Neural cell (in vitro differentiated cells): ENCODE measurements around the gene WHAMM. TPM values are rescaled to one million over a fixed set of nuclear protein-coding genes. Genes with fewer than 3 reads are reported as not detected.
A peak's percentile ranks its signal among the peaks of the same experiment; 100 is the strongest.

Source experiments
- H2AFZ ChIP-seq: fragments of 200-600, 300-800 bp; sonication (generic), shearing (Covaris generic); 2 replicates; pipeline ENCODE4 v1.6.0; 2014; ENCODE audit warnings: low read depth, mild to moderate bottlenecking, antibody characterized with exemption, low read length, moderate library complexity
- H3F3A ChIP-seq: fragments of 200-600 bp; shearing (Covaris generic); 2 replicates; pipeline ENCODE4 v1.6.1; 2016; ENCODE audit warnings: mild to moderate bottlenecking, moderate library complexity, mixed read lengths, antibody characterized with exemption, low read length; ENCODE audit not compliant: insufficient read depth, poor library complexity, severe bottlenecking
- H3K27ac ChIP-seq: fragments of 200-600, 300-800 bp; sonication (generic), shearing (Covaris generic); 2 replicates; pipeline ENCODE4 v1.5.1; 2014; ENCODE audit warnings: mild to moderate bottlenecking, low read length, moderate library complexity
- H3K27me3 ChIP-seq: fragments of 300-800, 200-600 bp; sonication (generic), shearing (Covaris generic); 2 replicates; pipeline ENCODE4 v1.6.0; 2014; ENCODE audit warnings: mild to moderate bottlenecking, low read depth, low read length, moderate library complexity; ENCODE audit not compliant: insufficient read depth
- H3K36me3 ChIP-seq: fragments of 300-800, 200-600 bp; sonication (generic), shearing (Covaris generic); 2 replicates; pipeline ENCODE4 v1.5.1; 2014; ENCODE audit warnings: mild to moderate bottlenecking, antibody characterized with exemption, low read length, moderate library complexity; ENCODE audit not compliant: insufficient read depth
- H3K4me2 ChIP-seq: fragments of 300-800, 200-600 bp; sonication (generic), shearing (Covaris generic); 2 replicates; pipeline ENCODE4 v1.6.0; 2014; ENCODE audit warnings: mild to moderate bottlenecking, low read length
- H3K4me3 ChIP-seq: fragments of 300-800, 200-600 bp; sonication (generic), shearing (Covaris generic); 2 replicates; pipeline ENCODE4 v1.5.1; 2014; ENCODE audit warnings: mild to moderate bottlenecking, low read length, moderate library complexity
- H3K79me2 ChIP-seq: fragments of 200-600 bp; shearing (Covaris generic); replicated peaks from 2 replicates; pipeline ENCODE4 v1.6.0; 2014; ENCODE audit warnings: mild to moderate bottlenecking, low read length, moderate library complexity; ENCODE audit not compliant: insufficient read depth
- H3K9ac ChIP-seq: fragments of 300-800, 200-600 bp; sonication (generic), shearing (Covaris generic); 2 replicates; pipeline ENCODE4 v1.6.1; 2016; ENCODE audit warnings: mild to moderate bottlenecking, low read length, mixed read lengths
- H3K9me2 ChIP-seq: fragments of 200-600 bp; shearing (Covaris generic); 2 replicates; pipeline ENCODE4 v1.6.1; 2016; ENCODE audit warnings: mild to moderate bottlenecking, low read length, mixed read lengths; ENCODE audit not compliant: insufficient read depth
- H3K9me3 ChIP-seq: fragments of 200-600, 300-800 bp; sonication (generic), shearing (Covaris generic); 2 replicates; pipeline ENCODE4 v1.6.1; 2016; ENCODE audit warnings: mild to moderate bottlenecking, mixed run types, low read length, moderate library complexity, mixed read lengths
- H4K20me1 ChIP-seq: fragments of 200-600 bp; shearing (Covaris generic); 2 replicates; pipeline ENCODE4 v1.6.1; 2016; ENCODE audit warnings: mild to moderate bottlenecking, mixed run types; ENCODE audit not compliant: insufficient read depth
- EP300 ChIP-seq: fragments of 450-650 bp; conservative IDR thresholded peaks from 2 replicates; pipeline ENCODE4 v1.6.1; 2014; ENCODE audit warnings: antibody characterized with exemption, mild to moderate bottlenecking, moderate library complexity; ENCODE audit not compliant: poor library complexity, severe bottlenecking
- EZH2 ChIP-seq: fragments of 200-600, 300-800 bp; shearing (Covaris generic), sonication (generic); IDR thresholded peaks from 2 replicates; pipeline ENCODE4 v1.6.1; 2014; ENCODE audit warnings: antibody characterized with exemption, low read length, borderline replicate concordance, mild to moderate bottlenecking; ENCODE audit not compliant: insufficient read depth, poor library complexity, severe bottlenecking
- MXI1 ChIP-seq: fragments of 450-650 bp; conservative IDR thresholded peaks from 2 replicates; pipeline ENCODE4 v1.6.1; 2014; ENCODE audit warnings: antibody characterized with exemption, mild to moderate bottlenecking; ENCODE audit not compliant: poor library complexity, severe bottlenecking
- POLR2AphosphoS5 ChIP-seq: IDR thresholded peaks from 2 replicates; pipeline ENCODE4 v1.6.1; 2012
- RAD21 ChIP-seq: fragments of 450-650 bp; conservative IDR thresholded peaks from 2 replicates; pipeline ENCODE4 v1.6.1; 2014; ENCODE audit warnings: antibody characterized with exemption, mild to moderate bottlenecking, moderate library complexity
- SMC3 ChIP-seq: fragments of 450-650 bp; conservative IDR thresholded peaks from 2 replicates; pipeline ENCODE4 v1.6.1; 2014; ENCODE audit warnings: antibody characterized with exemption, mild to moderate bottlenecking, moderate library complexity; ENCODE audit not compliant: poor library complexity
- TAF1 ChIP-seq: IDR thresholded peaks from 2 replicates; pipeline ENCODE4 v1.6.1; 2012; ENCODE audit warnings: low read depth
- polyA plus RNA-seq: library from polyadenylated mRNA; depleted of rRNA; stranded (reverse); fragments of >200 nt; gene quantifications from 2 replicates; pipeline ENCODE4 v1.2.3, GENCODE V29; 2014
- TF ChIP-seq, protein P1 (sequence below): IDR thresholded peaks from 2 replicates; pipeline ENCODE4 v1.6.1; 2012; ENCODE audit warnings: borderline replicate concordance
- TF ChIP-seq, protein P2 (sequence below): fragments of 450-650 bp; IDR thresholded peaks from 2 replicates; pipeline ENCODE4 v1.5.1; 2014; ENCODE audit warnings: antibody characterized with exemption, mild to moderate bottlenecking, moderate library complexity; ENCODE audit not compliant: poor library complexity, severe bottlenecking

WHAMM gene
- polyA plus RNA-seq, 1 donor from 2014 or later: 2.8 TPM

DNA sequence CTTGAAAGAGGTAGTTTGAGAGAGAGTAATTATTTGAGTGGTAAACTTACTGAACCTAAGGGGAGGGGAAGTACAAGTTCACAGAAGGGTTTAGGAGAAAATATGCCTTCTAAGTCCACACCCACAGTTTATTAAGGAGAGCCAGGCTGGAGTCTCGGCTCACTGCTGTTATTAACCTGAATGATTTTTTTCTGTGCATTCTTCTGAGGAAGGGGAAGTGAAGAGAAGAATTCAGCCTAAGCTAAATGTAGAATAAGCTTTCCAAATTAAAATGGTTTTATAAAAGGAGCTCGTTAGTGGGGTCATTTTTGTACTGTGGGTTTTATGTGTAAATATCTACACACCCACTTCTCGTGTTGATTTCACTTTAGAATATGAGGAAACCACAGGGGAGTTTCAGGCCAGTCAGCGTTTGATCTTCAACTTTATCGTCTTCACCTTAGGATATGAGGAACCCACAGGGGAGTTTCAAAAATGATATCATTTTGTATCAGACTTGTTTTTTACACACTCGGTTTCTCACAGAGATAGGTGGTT, 1.5 kb downstream of the WHAMM start:
- Histone ChIP-seq H3F3A (peaks cover 7% of the 10 kb centered on the region), H4K20me1 (no peaks in the 10 kb centered on the region), H3K4me2 (peak overlapping the region; percentile 94), H3K27ac (peak overlapping the region; percentile 62), H3K4me3 (peak overlapping the region; percentile 95), H2AFZ (no peak overlapping the region), H3K27me3 (no peaks in the 10 kb centered on the region), H3K36me3 (no peaks in the 10 kb centered on the region), H3K9ac (peak overlapping the region; percentile 66), H3K9me2 (no peaks in the 10 kb centered on the region), H3K9me3 (no peaks in the 10 kb centered on the region), H3K79me2 (peaks cover 16% of the 10 kb centered on the region)
- no peak for TF ChIP-seq POLR2AphosphoS5
- TF ChIP-seq EP300: no peak
- TF ChIP-seq, protein P1, sequence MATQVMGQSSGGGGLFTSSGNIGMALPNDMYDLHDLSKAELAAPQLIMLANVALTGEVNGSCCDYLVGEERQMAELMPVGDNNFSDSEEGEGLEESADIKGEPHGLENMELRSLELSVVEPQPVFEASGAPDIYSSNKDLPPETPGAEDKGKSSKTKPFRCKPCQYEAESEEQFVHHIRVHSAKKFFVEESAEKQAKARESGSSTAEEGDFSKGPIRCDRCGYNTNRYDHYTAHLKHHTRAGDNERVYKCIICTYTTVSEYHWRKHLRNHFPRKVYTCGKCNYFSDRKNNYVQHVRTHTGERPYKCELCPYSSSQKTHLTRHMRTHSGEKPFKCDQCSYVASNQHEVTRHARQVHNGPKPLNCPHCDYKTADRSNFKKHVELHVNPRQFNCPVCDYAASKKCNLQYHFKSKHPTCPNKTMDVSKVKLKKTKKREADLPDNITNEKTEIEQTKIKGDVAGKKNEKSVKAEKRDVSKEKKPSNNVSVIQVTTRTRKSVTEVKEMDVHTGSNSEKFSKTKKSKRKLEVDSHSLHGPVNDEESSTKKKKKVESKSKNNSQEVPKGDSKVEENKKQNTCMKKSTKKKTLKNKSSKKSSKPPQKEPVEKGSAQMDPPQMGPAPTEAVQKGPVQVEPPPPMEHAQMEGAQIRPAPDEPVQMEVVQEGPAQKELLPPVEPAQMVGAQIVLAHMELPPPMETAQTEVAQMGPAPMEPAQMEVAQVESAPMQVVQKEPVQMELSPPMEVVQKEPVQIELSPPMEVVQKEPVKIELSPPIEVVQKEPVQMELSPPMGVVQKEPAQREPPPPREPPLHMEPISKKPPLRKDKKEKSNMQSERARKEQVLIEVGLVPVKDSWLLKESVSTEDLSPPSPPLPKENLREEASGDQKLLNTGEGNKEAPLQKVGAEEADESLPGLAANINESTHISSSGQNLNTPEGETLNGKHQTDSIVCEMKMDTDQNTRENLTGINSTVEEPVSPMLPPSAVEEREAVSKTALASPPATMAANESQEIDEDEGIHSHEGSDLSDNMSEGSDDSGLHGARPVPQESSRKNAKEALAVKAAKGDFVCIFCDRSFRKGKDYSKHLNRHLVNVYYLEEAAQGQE: no peak
- no peak for TF ChIP-seq SMC3
- TF ChIP-seq MXI1: no peak
- no peak for TF ChIP-seq EZH2
- no peak for TF ChIP-seq TAF1
- TF ChIP-seq RAD21: no peak
- TF ChIP-seq, protein P2, sequence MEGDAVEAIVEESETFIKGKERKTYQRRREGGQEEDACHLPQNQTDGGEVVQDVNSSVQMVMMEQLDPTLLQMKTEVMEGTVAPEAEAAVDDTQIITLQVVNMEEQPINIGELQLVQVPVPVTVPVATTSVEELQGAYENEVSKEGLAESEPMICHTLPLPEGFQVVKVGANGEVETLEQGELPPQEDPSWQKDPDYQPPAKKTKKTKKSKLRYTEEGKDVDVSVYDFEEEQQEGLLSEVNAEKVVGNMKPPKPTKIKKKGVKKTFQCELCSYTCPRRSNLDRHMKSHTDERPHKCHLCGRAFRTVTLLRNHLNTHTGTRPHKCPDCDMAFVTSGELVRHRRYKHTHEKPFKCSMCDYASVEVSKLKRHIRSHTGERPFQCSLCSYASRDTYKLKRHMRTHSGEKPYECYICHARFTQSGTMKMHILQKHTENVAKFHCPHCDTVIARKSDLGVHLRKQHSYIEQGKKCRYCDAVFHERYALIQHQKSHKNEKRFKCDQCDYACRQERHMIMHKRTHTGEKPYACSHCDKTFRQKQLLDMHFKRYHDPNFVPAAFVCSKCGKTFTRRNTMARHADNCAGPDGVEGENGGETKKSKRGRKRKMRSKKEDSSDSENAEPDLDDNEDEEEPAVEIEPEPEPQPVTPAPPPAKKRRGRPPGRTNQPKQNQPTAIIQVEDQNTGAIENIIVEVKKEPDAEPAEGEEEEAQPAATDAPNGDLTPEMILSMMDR: no peak

DNA sequence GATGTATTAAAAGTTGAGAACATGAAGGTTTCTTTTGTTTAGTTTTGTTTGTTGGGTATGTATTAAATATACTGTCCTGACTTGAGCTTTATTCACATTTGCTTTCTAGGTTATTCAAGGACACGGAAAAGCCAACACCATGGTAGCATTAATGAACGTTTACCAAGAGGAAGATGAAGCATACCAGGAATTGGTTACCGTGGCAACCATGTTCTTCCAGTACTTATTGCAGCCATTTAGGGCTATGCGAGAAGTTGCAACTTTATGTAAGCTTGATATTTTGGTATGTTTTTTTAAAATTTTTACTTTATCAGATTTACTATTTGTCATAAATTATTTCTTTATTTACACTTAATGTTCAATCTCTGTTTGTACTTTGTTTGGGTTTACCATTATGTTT, 3.6 kb downstream of the WHAMM start:
- Histone ChIP-seq H3K9ac (no peak overlapping the region), H3F3A (peaks cover 7% of the 10 kb centered on the region), H3K4me3 (no peak overlapping the region), H3K9me2 (no peaks in the 10 kb centered on the region), H3K79me2 (peaks cover 16% of the 10 kb centered on the region), H3K36me3 (no peaks in the 10 kb centered on the region), H3K27ac (no peak overlapping the region), H3K9me3 (no peaks in the 10 kb centered on the region), H4K20me1 (no peaks in the 10 kb centered on the region), H3K4me2 (no peak overlapping the region), H2AFZ (no peak overlapping the region), H3K27me3 (no peaks in the 10 kb centered on the region)
- TF ChIP-seq EP300: no peak
- TF ChIP-seq EZH2: no peak
- TF ChIP-seq POLR2AphosphoS5: no peak
- TF ChIP-seq, protein P2: no peak
- no peak for TF ChIP-seq SMC3
- TF ChIP-seq TAF1: no peak
- no peak for TF ChIP-seq RAD21
- no peak for TF ChIP-seq MXI1
